ENCODE measurements around the gene KCTD10. TPM values are rescaled to one million over a fixed set of nuclear protein-coding genes. Genes with fewer than 3 reads are reported as not detected.
A peak's percentile ranks its signal among the peaks of the same experiment; 100 is the strongest.

Gene KCTD10
- total RNA-seq, 1 experiment from 2014 or later = 55.2 TPM

DNA sequence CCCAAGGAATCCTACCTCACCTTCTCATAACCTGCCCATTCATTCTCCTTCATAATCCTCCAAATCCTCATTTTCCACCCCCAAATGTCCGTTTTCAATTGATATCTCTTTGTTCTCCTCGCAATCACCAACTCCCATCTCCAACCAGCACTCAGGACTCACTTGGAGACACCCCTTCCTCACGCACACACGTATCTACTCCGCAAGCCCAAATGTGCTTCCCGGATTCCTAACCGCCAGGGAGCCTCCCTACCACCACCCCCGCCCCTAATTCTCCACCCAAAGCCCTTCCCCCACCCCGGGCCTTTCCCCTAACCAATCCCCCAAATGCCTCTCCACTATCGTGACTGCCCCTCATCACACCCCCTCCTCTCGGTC is 304 bp downstream of the KCTD10 start:
- ChIA-PET CTCF (interaction anchor here (1.3 kb wide), 1 partner anchor 49 kb away, joined by 4 read pairs; no protein-coding TSS in a partner anchor), POLR2A (no interaction called here)
- Histone ChIP-seq H3K27me3 (ENCODE audit: control insufficient read depth, insufficient read depth, low read length) (no peaks in the 10 kb centered on the region), H3K36me3 (ENCODE audit: control insufficient read depth, insufficient read depth, low read length) (no peaks in the 10 kb centered on the region; the same call in 1 of the 2 replicates), H3K4me3 (ENCODE audit: low read depth in 2 of 2, low read length in 2 of 2) (peak overlapping the region; percentile 85 to 93), H3K9me3 (ENCODE audit: control insufficient read depth, insufficient read depth, low read depth, low read length) (no peaks in the 10 kb centered on the region), H3K27ac (ENCODE audit: low read length) (peak overlapping the region; percentile 95), H3K4me1 (ENCODE audit: control insufficient read depth, insufficient read depth, low read length) (peaks cover 21% of the 10 kb centered on the region)
- in situ Hi-C loops (cut with HindIII; ENCODE audit: low pct_unique_long_range_greater_than_20kb, low sequenced_read_pairs) = no loop called here
- BruUV-seq (replicated peaks) = no TSS peak
- ATAC-seq (peak; percentile 22; the same call in 1 of the 2 replicates), DNase-seq (ENCODE audit: low read depth, low spot score) (no peak)
- intact Hi-C loops (cut with micrococcal nuclease; ENCODE audit: unreplicated experiment) = no loop called here
- TF ChIP-seq, protein P1, sequence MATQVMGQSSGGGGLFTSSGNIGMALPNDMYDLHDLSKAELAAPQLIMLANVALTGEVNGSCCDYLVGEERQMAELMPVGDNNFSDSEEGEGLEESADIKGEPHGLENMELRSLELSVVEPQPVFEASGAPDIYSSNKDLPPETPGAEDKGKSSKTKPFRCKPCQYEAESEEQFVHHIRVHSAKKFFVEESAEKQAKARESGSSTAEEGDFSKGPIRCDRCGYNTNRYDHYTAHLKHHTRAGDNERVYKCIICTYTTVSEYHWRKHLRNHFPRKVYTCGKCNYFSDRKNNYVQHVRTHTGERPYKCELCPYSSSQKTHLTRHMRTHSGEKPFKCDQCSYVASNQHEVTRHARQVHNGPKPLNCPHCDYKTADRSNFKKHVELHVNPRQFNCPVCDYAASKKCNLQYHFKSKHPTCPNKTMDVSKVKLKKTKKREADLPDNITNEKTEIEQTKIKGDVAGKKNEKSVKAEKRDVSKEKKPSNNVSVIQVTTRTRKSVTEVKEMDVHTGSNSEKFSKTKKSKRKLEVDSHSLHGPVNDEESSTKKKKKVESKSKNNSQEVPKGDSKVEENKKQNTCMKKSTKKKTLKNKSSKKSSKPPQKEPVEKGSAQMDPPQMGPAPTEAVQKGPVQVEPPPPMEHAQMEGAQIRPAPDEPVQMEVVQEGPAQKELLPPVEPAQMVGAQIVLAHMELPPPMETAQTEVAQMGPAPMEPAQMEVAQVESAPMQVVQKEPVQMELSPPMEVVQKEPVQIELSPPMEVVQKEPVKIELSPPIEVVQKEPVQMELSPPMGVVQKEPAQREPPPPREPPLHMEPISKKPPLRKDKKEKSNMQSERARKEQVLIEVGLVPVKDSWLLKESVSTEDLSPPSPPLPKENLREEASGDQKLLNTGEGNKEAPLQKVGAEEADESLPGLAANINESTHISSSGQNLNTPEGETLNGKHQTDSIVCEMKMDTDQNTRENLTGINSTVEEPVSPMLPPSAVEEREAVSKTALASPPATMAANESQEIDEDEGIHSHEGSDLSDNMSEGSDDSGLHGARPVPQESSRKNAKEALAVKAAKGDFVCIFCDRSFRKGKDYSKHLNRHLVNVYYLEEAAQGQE (IDR thresholded peaks at IDR 0.05; ENCODE audit: insufficient read depth in 1 of 2, low read depth in 2 of 2, low read length in 1 of 2) = no peak
- TF ChIP-seq TCF7L2 (IDR thresholded peaks at IDR 0.05; ENCODE audit: low read depth, low read length) = no peak
- no peak for TF ChIP-seq POLR2AphosphoS5 (IDR thresholded peaks at IDR 0.05; ENCODE audit: low read depth, low read length)
- no peak for TF ChIP-seq SIN3A (IDR thresholded peaks at IDR 0.05; ENCODE audit: borderline replicate concordance, insufficient read depth, low read depth, low read length)
- TF ChIP-seq, protein P2, sequence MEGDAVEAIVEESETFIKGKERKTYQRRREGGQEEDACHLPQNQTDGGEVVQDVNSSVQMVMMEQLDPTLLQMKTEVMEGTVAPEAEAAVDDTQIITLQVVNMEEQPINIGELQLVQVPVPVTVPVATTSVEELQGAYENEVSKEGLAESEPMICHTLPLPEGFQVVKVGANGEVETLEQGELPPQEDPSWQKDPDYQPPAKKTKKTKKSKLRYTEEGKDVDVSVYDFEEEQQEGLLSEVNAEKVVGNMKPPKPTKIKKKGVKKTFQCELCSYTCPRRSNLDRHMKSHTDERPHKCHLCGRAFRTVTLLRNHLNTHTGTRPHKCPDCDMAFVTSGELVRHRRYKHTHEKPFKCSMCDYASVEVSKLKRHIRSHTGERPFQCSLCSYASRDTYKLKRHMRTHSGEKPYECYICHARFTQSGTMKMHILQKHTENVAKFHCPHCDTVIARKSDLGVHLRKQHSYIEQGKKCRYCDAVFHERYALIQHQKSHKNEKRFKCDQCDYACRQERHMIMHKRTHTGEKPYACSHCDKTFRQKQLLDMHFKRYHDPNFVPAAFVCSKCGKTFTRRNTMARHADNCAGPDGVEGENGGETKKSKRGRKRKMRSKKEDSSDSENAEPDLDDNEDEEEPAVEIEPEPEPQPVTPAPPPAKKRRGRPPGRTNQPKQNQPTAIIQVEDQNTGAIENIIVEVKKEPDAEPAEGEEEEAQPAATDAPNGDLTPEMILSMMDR (IDR thresholded peaks at IDR 0.05) = no peak

DNA sequence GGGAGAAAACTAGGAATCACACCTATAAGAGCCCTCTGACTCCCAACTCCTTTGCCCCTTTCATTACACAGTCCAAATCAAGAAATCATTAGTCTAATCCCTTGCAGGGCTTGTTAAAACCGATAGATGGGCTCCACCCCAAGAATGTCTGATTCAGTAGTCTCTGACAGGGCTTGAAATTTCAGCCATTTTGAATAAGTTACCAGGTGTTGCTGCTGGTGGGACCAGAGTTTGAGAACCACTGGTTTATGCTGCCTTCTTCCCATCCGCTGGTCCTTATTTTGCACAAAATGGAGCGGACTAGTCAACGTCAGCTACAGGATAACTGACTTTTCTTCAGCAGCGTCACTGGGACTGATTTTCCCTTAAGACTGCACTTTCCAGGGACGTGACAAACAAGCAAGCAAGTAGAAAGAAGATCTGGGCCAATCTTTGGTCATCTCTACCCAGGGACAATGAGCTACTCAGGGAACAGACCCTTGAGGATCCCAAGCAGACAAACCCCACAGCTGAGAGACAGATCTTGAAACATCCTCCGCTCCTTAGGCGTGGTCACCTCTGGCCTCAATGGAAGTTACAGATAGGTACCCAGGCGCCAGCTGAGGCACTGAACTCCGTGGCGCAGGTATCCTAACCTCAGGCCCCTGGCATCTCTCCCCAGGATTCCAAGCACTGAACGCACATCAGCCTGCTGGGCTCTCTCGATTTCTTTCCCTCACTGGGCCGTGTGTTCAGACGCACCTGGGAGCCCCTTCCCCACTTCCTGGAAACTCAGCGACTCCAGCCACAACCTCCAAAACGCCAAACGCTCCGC is 900 bp downstream of the KCTD10 start:
- intact Hi-C loops (cut with micrococcal nuclease; ENCODE audit: unreplicated experiment) = no loop called here
- H3K4me3 ChIP-seq (ENCODE audit: low read depth in 2 of 2, low read length in 2 of 2) = peak overlapping the region; percentile 85 to 93
- H3K36me3 ChIP-seq (ENCODE audit: control insufficient read depth, insufficient read depth, low read length) = no peaks in the 10 kb centered on the region; the same call in 1 of the 2 replicates
- H3K4me1 ChIP-seq (ENCODE audit: control insufficient read depth, insufficient read depth, low read length) = peaks cover 21% of the 10 kb centered on the region
- no peaks in the 10 kb centered on the region for H3K27me3 ChIP-seq (ENCODE audit: control insufficient read depth, insufficient read depth, low read length)
- H3K27ac ChIP-seq (ENCODE audit: low read length) = peak overlapping the region; percentile 95
- H3K9me3 ChIP-seq (ENCODE audit: control insufficient read depth, insufficient read depth, low read depth, low read length) = no peaks in the 10 kb centered on the region
- POLR2A ChIA-PET = no interaction called here
- DNase-seq (ENCODE audit: low read depth, low spot score) = no peak
- in situ Hi-C loops (cut with HindIII; ENCODE audit: low pct_unique_long_range_greater_than_20kb, low sequenced_read_pairs) = no loop called here
- ATAC-seq = no peak; the same call in 1 of the 2 replicates
- CTCF ChIA-PET = interaction anchor here (1.3 kb wide), 1 partner anchor 48 kb away, joined by 4 read pairs; no protein-coding TSS in a partner anchor
- TSS peak; percentile 84 for BruUV-seq (replicated peaks)
- TF ChIP-seq, protein P1 (IDR thresholded peaks at IDR 0.05; ENCODE audit: insufficient read depth in 1 of 2, low read depth in 2 of 2, low read length in 1 of 2) = no peak
- TF ChIP-seq, protein P2 (IDR thresholded peaks at IDR 0.05) = no peak
- TF ChIP-seq TCF7L2 (IDR thresholded peaks at IDR 0.05; ENCODE audit: low read depth, low read length) (no peak), SIN3A (IDR thresholded peaks at IDR 0.05; ENCODE audit: borderline replicate concordance, insufficient read depth, low read depth, low read length) (no peak), POLR2AphosphoS5 (IDR thresholded peaks at IDR 0.05; ENCODE audit: low read depth, low read length) (no peak)

All from Panc1 (cell line).